H1 (cell line): ENCODE results near the gene ZBTB43. TPM values are rescaled to one million over a fixed set of nuclear protein-coding genes. Genes with fewer than 3 reads are reported as not detected.

Experiments
- BACH1 ChIP-seq: IDR thresholded peaks from 2 replicates; pipeline ENCODE4 v1.6.1; 2012; ENCODE audit warnings: low read length, improper control_type of control experiment
- CEBPB ChIP-seq: IDR thresholded peaks from 2 replicates; pipeline ENCODE4 v1.6.1; 2012; ENCODE audit warnings: low read depth, low read length
- CHD7 ChIP-seq: fragments of 300-600 bp; sonication (generic); IDR thresholded peaks from 2 replicates; pipeline ENCODE4 v1.7.1; 2012; ENCODE audit warnings: low read length, moderate library complexity, mild to moderate bottlenecking, inconsistent platforms; ENCODE audit not compliant: insufficient replicate concordance
- CTBP2 ChIP-seq: IDR thresholded peaks from 2 replicates; pipeline ENCODE4 v1.7.0; 2011; ENCODE audit warnings: borderline replicate concordance, mild to moderate bottlenecking, moderate library complexity, mixed read lengths, low read length; ENCODE audit not compliant: insufficient read depth, insufficient read length
- KDM4A ChIP-seq: IDR thresholded peaks from one replicate; pipeline ENCODE4 v1.7.1; 2012; ENCODE audit warnings: low read depth, mild to moderate bottlenecking, moderate library complexity, low read length, inconsistent platforms; ENCODE audit not compliant: severe bottlenecking
- PHF8 ChIP-seq: fragments of 200-600 bp; sonication (generic); conservative IDR thresholded peaks from 2 replicates; pipeline ENCODE4 v1.7.1; 2012; ENCODE audit warnings: low read depth, mild to moderate bottlenecking, inconsistent platforms, low read length, moderate library complexity
- SIRT6 ChIP-seq: IDR thresholded peaks from one replicate; pipeline ENCODE4 v1.7.1; 2012; ENCODE audit warnings: low read length, inconsistent platforms
- SP4 ChIP-seq: IDR thresholded peaks from 2 replicates; pipeline ENCODE4 v1.6.1; 2012; ENCODE audit warnings: low read length, inconsistent platforms
- TCF12 ChIP-seq: IDR thresholded peaks from 2 replicates; pipeline ENCODE4 v1.6.1; 2011; ENCODE audit warnings: low read depth, mild to moderate bottlenecking, low read length
- polyA plus RNA-seq, 7 experiments: library from polyadenylated mRNA; depleted of rRNA in 3 of 7; stranded (reverse) in 5 of 7; unstranded in 2 of 7; fragments of >200 nt in 5 of 7; fragments of 200-250 nt in 2 of 7; gene quantifications; 1 replicate in 5 of 7; 2 replicates in 1 of 7; 4 replicates in 1 of 7; pipeline versions ENCODE4 v1.2.1 to v1.2.3, GENCODE V29; 2011 to 2013; ENCODE audit warnings: missing spikeins in 2 of 7, mixed read lengths in 2 of 7
- total RNA-seq: library from RNA; stranded (reverse); fragmentation: NEBNext Ultra II Directional; extraction: Animal tissue kit (Norgen Biotek cat#: 25700); gene quantifications from 2 replicates; pipeline ENCODE4 v1.2.1, GENCODE V29; 2021

ZBTB43 gene
- total and polyA plus RNA-seq, 2 of the 8 experiments (the other 6 are each of a cell fraction or from before 2014, with no cell fraction given): 4.1 to 16.7 TPM

- TF ChIP-seq CHD7: no peak
- TF ChIP-seq SP4: no peak
- no peak for TF ChIP-seq TCF12
- TF ChIP-seq CEBPB: no peak
- TF ChIP-seq CTBP2: no peak
- no peak for TF ChIP-seq PHF8
- TF ChIP-seq BACH1: no peak
- no peak for TF ChIP-seq KDM4A
- TF ChIP-seq SIRT6: no peak
Observed at GRCh38 chr9:126832440-126832839, 27.6 kb downstream of the ZBTB43 start (continued).
